Spleen (tissue), 11 donors: ENCODE data around the gene PCSK4. TPM values are rescaled to one million over a fixed set of nuclear protein-coding genes. Genes with fewer than 3 reads are reported as not detected.
"Not testable (repeated sequence)": the region's sequence is repeated elsewhere in the genome, so short reads cannot be mapped to it uniquely, and the experiment has no call there.

Source experiments
- DNase-seq: peaks from one replicate; pipeline ENCODE4 v3.0.0-alpha.2; 2020
- H3K27ac ChIP-seq, 8 donors: fragments of 200-600 bp; sonication (generic) in 7 of 8; 1 replicate in 4 of 8; 2 replicates in 4 of 8; pipeline versions ENCODE4 v1.5.0 to v1.8.0; 2016 to 2021; ENCODE audit warnings: inconsistent platforms in 4 of 8, mild to moderate bottlenecking in 4 of 8, moderate library complexity in 1 of 8
- H3K27me3 ChIP-seq, 7 donors: fragments of 200-600 bp; sonication (generic) in 6 of 7; replicated peaks in 1 of 7; 1 replicate in 4 of 7; 2 replicates in 3 of 7; pipeline versions ENCODE4 v1.5.0 to v1.8.0; 2016 to 2021; ENCODE audit warnings: inconsistent platforms in 3 of 7, mild to moderate bottlenecking in 1 of 7
- H3K36me3 ChIP-seq, 6 donors: fragments of 200-600 bp; sonication (generic) in 5 of 6; 1 replicate in 4 of 6; 2 replicates in 2 of 6; pipeline versions ENCODE4 v1.5.0 to v1.8.0; 2016 to 2021; ENCODE audit warnings: inconsistent platforms in 2 of 6
- H3K4me1 ChIP-seq, 6 donors: fragments of 200-600 bp; sonication (generic) in 5 of 6; 1 replicate in 3 of 6; 2 replicates in 3 of 6; pipeline versions ENCODE4 v1.5.0 to v1.8.0; 2016 to 2021; ENCODE audit warnings: inconsistent platforms in 3 of 6
- H3K4me3 ChIP-seq, 8 donors: fragments of 200-600 bp; sonication (generic) in 7 of 8; 1 replicate in 4 of 8; 2 replicates in 4 of 8; pipeline versions ENCODE4 v1.5.0 to v1.8.0; 2016 to 2021; ENCODE audit warnings: inconsistent platforms in 4 of 8, mild to moderate bottlenecking in 4 of 8, moderate library complexity in 2 of 8
- H3K9me3 ChIP-seq, 8 donors: fragments of 200-600 bp; sonication (generic) in 7 of 8; 1 replicate in 4 of 8; 2 replicates in 4 of 8; pipeline versions ENCODE4 v1.5.0 to v1.8.0; 2016 to 2021; ENCODE audit warnings: inconsistent platforms in 4 of 8
- POLR2A ChIP-seq, 3 donors: fragments of 450-650 bp; IDR thresholded peaks; one replicate each; pipeline ENCODE4 v1.5.1; 2017; ENCODE audit warnings: antibody characterized with exemption in 3 of 3, mild to moderate bottlenecking in 1 of 3
- POLR2AphosphoS5 ChIP-seq, 3 donors: sonication (generic); formaldehyde crosslinking; IDR thresholded peaks; one replicate each; pipeline ENCODE4 v1.5.1; 2017; ENCODE audit warnings: antibody characterized with exemption in 3 of 3
- WGBS, 5 donors: extraction: QIAGEN DNeasy Blood & Tissue Kit in 3 of 5; methylation state at CpG; one replicate each; pipeline versions ENCODE4 v1.1.5 to v1.1.7; 2013 to 2018; 5-methylcytosine and 5-hydroxymethylcytosine counted together
- intact Hi-C: fragments of 100-400 bp; cut with DNase I; formaldehyde crosslinking; loops from one replicate; pipeline ENCODE4 v1.15.0; 2023; ENCODE audit warnings: low total_unique reads
- polyA plus RNA-seq, 3 donors: library from polyadenylated mRNA; stranded (reverse); fragments of 200-250 nt; gene quantifications; one replicate each; pipeline ENCODE4 v1.2.1, GENCODE V29; 2013
- total RNA-seq, 7 donors: library from RNA; depleted of rRNA in 3 of 7; stranded (reverse); fragments of >200 nt in 3 of 7; fragmentation: NEBNext Ultra II Directional in 4 of 7; extraction: Animal tissue kit (Norgen Biotek cat#: 25700) in 4 of 7; gene quantifications; one replicate each; pipeline versions ENCODE4 v1.1.0 to v1.2.1, GENCODE V29; 2016 to 2021
- TF ChIP-seq, protein P1 (sequence below), 11 experiments: fragments of 200-600 bp in 7 of 11; fragments of 450-650 bp in 4 of 11; sonication (generic) in 4 of 11; IDR thresholded peaks in 8 of 11; conservative IDR thresholded peaks in 3 of 11; 1 replicate in 7 of 11; 2 replicates in 4 of 11; pipeline versions ENCODE4 v1.4.0 to v1.8.0; 2016 to 2021; ENCODE audit warnings: antibody characterized with exemption in 11 of 11, inconsistent platforms in 4 of 11, mild to moderate bottlenecking in 1 of 11
- donor health status: healthy with polysubstance abuse.
- donor health status: DM: no; HTN: no; CAD: no; lungs with moderate emphysema.
- donor health status: DM: no; HTN: no; CAD: no.
- donor health status: Bipolar disorder and iron deficiency.
- donor health status: healthy.
- donor health status: DM: no; HTN: no; CAD: no.
- donor health status: DM: yes; HTN: yes; CAD: no.

Gene PCSK4
- total and polyA plus RNA-seq, 10 donors, result 1.1 to 4.2 (median 1.9) TPM

GRCh38 chr19:1441677-1442438 is 48.3 kb downstream of the PCSK4 start:
- no peak overlapping the region for H3K4me3 ChIP-seq
- no peak for DNase-seq
- TF ChIP-seq POLR2AphosphoS5 (IDR thresholded peaks at IDR 0.05) (peak in 2 of 3 donors; percentile 12 to 56), POLR2A (IDR thresholded peaks at IDR 0.05) (no peak)
- intact Hi-C loops, result no loop called here
- peaks cover 6 to 23% (median 17%) of the 10 kb centered on the region in 7 donors for H3K27me3 ChIP-seq
- H3K9me3 ChIP-seq, result no peaks in the 10 kb centered on the region
- peaks cover 9 to 43% (median 32%) of the 10 kb centered on the region in 6 donors for H3K36me3 ChIP-seq
- peaks cover 32 to 71% (median 59%) of the 10 kb centered on the region in 6 donors for H3K4me1 ChIP-seq
- 87 to 95% (median 92%) methylated on average over 25 of the region's 25 CpGs for WGBS, 5 donors
- H3K27ac ChIP-seq, result no peak overlapping the region

GRCh38 chr19:1441022-1441426 is 49.1 kb downstream of the PCSK4 start:
- intact Hi-C loops, result no loop called here
- DNase-seq, result no peak
- H3K27me3 ChIP-seq, result peaks cover 0 to 15% (median 9%) of the 10 kb centered on the region in 7 donors

DNA sequence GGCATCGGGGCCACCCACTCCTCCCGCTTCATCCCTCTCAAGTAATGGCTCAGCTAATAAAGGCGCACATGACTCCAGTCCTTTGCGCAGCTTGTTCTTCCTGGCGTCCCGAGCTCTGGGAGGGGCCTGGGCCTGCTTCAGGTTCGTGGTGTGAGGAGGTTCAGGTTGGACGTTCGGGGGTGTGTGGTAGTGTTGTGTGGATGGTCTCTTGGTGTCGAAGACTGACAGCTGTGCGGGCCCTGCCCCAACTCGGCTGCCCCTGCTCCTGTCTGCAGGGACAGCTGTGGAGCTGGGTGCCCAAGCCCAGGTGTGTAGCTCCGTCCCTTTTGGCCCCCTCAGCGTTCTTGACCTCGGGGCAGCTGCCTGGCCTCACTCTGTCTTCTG is 49.7 kb downstream of the PCSK4 start:
- peak overlapping the region in 1 of 8 donors; percentile 83 for H3K4me3 ChIP-seq
- no peaks in the 10 kb centered on the region for H3K9me3 ChIP-seq
- 86 to 92% (median 90%) methylated on average over 13 to 15 of the region's 15 CpGs for whole genome bisulfite sequencing, 5 donors
- H3K36me3 ChIP-seq, result peaks cover 9 to 52% (median 34%) of the 10 kb centered on the region in 6 donors
- peak overlapping the region in 1 of 8 donors; percentile 4 for H3K27ac ChIP-seq
- intact Hi-C loops, result no loop called here
- peaks cover 0 to 9% (median 2%) of the 10 kb centered on the region in 7 donors for H3K27me3 ChIP-seq
- DNase-seq, result no peak
- H3K4me1 ChIP-seq, result peaks cover 22 to 59% (median 45%) of the 10 kb centered on the region in 6 donors
- TF ChIP-seq, protein P1, sequence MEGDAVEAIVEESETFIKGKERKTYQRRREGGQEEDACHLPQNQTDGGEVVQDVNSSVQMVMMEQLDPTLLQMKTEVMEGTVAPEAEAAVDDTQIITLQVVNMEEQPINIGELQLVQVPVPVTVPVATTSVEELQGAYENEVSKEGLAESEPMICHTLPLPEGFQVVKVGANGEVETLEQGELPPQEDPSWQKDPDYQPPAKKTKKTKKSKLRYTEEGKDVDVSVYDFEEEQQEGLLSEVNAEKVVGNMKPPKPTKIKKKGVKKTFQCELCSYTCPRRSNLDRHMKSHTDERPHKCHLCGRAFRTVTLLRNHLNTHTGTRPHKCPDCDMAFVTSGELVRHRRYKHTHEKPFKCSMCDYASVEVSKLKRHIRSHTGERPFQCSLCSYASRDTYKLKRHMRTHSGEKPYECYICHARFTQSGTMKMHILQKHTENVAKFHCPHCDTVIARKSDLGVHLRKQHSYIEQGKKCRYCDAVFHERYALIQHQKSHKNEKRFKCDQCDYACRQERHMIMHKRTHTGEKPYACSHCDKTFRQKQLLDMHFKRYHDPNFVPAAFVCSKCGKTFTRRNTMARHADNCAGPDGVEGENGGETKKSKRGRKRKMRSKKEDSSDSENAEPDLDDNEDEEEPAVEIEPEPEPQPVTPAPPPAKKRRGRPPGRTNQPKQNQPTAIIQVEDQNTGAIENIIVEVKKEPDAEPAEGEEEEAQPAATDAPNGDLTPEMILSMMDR (IDR thresholded peaks at IDR 0.05 in 8 of 11, conservative IDR thresholded peaks at IDR 0.05 in 3 of 11), result no peak
- TF ChIP-seq POLR2A (IDR thresholded peaks at IDR 0.05), result no peak
- TF ChIP-seq POLR2AphosphoS5 (IDR thresholded peaks at IDR 0.05), result no peak

More at GRCh38 chr19:1441022-1441426, 49.1 kb downstream of the PCSK4 start:
- H3K27ac ChIP-seq, result no peak overlapping the region
- WGBS, 5 donors, result 91 to 94% (median 92%) methylated on average over 9 of the region's 9 CpGs
- peaks cover 9 to 46% (median 32%) of the 10 kb centered on the region in 6 donors for H3K36me3 ChIP-seq
- no peaks in the 10 kb centered on the region for H3K9me3 ChIP-seq
- H3K4me3 ChIP-seq, result no peak overlapping the region
- TF ChIP-seq POLR2AphosphoS5 (IDR thresholded peaks at IDR 0.05), result peak in 1 of 3 donors; percentile 42
- TF ChIP-seq, protein P1 (IDR thresholded peaks at IDR 0.05 in 8 of 11, conservative IDR thresholded peaks at IDR 0.05 in 3 of 11), result no peak
- H3K4me1 ChIP-seq, result peaks cover 25 to 62% (median 51%) of the 10 kb centered on the region in 6 donors

GRCh38 chr19:1439525-1440417 is 50.4 kb downstream of the PCSK4 start:
- DNase-seq, H3K27me3 ChIP-seq, intact Hi-C loops, H3K9me3 ChIP-seq: not testable (repeated sequence)
- Histone ChIP-seq H3K4me3 (peak overlapping the region; percentile 61 to 97 (median 76)), H3K36me3 (peaks cover 9 to 58% (median 39%) of the 10 kb centered on the region in 6 donors), H3K4me1 (peaks cover 16 to 59% (median 38%) of the 10 kb centered on the region in 6 donors), H3K27ac (peak overlapping the region in 4 of 8 donors; percentile 90 to 97 (median 92))
- TF ChIP-seq POLR2AphosphoS5 (IDR thresholded peaks at IDR 0.05), result peak in 1 of 3 donors; percentile 36
- 76 to 87% (median 81%) methylated on average over 28 to 57 of the region's 57 CpGs for WGBS, 5 donors
